Epithelial cell of umbilical artery (primary cell): ENCODE data around the gene GABRB3. TPM values are rescaled to one million over a fixed set of nuclear protein-coding genes. Genes with fewer than 3 reads are reported as not detected.

Experiments used
- total RNA-seq: library from RNA; depleted of rRNA; stranded (reverse); fragments of >200 nt; gene quantifications from 2 replicates; pipeline ENCODE4 v1.2.3, GENCODE V29; 2014

The GABRB3 gene
- total RNA-seq = 0.32 and 0.61 TPM in 2 replicates

GRCh38 chr15:26772154-26773066 is at the start of gene GABRB3:
TSS of gene GABRB3 (minus strand) at chr15:26773066.

Other genes starting within 250 kb of the GABRB3 start
- gene GABRA5, start 94.0 kb upstream of the GABRB3 start, total RNA-seq = not detected in 2 replicates
- gene GABRG3, start 198.1 kb upstream of the GABRB3 start, total RNA-seq = not detected in 2 replicates